NCI-H187 (cell line): ENCODE results near the gene EXOSC5.
A peak's percentile ranks its signal among the peaks of the same experiment; 100 is the strongest.
"Not testable (repeated sequence)": the region's sequence is repeated elsewhere in the genome, so short reads cannot be mapped to it uniquely, and the experiment has no call there.

Experiments used
- DNase-seq, 2 experiments: peaks; one replicate each; lab custom pipeline; 2025; lab: John Stamatoyannopoulos, UW

EXOSC5 gene

DNA sequence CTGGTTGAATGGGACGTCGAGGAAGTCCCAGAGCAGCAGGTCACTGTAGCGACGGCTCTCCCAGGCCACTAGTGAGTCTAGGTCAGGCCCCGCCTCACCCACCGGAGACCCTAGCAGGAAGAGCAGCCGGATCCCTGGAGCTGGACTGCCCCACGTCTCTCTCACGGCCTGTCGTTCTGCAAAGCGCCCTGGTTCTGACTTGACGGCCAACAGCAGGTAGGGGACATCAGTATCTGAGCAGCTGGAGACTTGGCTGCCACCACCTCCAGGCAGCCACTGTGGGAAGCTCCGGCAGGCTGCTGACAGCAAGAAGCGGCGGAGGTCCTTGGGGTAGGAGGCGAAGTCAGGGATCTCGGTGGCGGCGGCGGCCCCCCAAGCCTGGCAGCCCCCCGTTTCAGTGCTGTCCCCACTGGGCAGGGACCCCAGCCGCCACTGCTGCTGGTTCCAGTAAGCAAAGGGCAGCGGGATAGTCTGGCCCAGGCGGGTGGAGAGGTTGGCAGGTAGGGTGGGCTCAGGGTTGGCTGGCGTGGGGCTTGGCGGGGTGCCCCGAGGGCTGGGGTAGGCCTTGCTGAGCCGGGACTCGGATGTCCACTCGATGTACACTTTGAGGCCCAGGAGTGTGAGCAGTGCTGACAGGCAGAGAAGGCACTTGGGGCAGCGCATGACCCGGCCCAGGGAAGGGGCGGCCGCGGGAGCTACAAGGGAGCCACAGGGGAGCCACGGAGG, 29.1 kb upstream of the EXOSC5 start:
- DNase-seq, result no peak

GRCh38 chr19:41425174-41426115, 28.3 kb upstream of the EXOSC5 start:
- DNase-seq, result no peak

DNA sequence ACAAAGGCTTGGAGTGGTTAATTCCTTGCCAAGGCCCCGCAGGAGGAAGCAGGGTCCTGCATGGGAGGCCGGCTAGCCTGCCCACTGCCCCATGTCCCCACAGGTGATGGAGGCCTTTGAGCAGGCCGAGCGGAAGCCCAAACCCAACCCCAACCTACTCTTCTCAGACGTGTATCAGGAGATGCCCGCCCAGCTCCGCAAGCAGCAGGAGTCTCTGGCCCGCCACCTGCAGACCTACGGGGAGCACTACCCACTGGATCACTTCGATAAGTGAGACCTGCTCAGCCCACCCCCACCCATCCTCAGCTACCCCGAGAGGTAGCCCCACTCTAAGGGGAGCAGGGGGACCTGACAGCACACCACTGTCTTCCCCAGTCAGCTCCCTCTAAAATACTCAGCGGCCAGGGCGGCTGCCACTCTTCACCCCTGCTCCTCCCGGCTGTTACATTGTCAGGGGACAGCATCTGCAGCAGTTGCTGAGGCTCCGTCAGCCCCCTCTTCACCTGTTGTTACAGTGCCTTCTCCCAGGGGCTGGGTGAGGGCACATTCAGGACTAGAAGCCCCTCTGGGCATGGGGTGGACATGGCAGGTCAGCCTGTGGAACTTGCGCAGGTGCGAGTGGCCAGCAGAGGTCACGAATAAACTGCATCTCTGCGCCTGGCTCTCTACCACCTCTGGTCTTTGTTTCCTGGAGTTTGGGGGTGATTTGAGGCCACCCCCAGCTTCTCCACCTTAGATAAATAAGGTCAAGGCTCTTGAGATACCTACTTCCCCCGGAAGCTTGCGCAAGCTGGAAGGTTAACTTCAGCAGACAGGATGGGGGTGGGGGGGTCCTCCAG, 27.4 kb upstream of the EXOSC5 start:
- no peak for DNase-seq

DNA sequence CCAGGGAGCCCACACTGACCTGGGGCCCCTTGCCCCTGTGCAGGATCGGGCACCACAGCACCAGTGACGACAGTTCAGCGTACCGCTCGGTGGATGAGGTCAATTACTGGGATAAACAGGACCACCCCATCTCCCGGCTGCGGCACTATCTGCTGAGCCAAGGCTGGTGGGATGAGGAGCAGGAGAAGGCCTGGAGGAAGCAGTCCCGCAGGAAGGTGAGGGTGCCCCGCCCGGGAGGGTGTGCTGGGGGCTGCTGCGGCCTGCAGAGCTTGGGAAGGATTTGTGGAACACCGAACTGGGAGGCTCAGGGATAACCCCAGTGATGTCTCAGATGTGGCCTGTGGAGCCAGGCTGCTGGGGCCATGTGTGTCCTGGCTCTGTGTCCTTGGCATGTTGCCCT, 25.8 kb upstream of the EXOSC5 start:
- DNase-seq, result no peak

GRCh38 chr19:41422456-41422855, 25.3 kb upstream of the EXOSC5 start:
- no peak for DNase-seq

- DNase-seq, result no peak
These were observed 24.8 kb upstream of the EXOSC5 start for GRCh38 chr19:41421973-41422372.

DNA sequence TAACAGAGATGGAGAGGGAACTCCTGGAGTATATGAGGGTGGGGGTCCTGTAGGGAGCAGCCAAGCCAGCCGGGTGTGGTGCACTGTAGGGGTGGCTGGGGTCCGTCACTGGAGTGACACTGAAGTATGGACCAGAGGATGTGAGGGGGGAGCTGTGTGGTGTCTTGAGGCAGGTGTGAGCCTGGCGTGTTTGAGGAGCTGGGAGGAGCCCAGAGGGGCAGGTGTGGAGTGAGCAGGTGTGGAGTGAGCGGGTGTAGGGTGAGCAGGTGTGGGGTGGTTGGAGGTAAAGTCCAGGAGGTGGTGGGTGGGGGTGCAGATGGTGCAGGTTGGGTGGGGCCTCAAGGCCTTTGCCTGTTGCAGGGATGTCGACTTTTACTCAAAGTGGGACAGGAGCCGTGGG, 24.2 kb upstream of the EXOSC5 start:
- DNase-seq, result peak; percentile 78 to 83

- DNase-seq, result no peak
These were observed 23.1 kb upstream of the EXOSC5 start for GRCh38 chr19:41420101-41420880.

DNA sequence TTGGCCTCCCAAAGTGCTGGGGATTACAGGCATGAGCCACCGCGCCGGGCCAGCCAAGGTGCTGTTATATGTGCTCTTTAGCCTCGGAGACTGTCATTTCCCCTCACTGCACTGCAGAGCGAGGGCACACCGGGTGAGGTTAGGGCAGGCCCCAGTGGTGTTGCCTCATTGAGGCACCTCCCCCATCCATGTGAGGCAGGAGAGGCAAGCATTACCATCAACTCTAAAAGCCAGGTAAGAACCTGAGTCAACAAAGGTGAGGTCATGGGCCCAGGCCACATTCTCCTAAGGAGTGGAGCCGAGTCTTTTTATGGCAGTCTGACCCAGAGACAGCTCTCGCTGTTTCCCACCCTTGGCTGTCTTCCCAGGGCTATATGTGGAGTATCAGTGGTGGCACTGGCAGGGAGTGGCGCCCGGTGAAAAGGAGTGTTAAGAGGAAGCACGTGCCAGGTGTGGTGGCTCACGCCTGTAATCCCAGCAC, 19.1 kb upstream of the EXOSC5 start:
- DNase-seq, result no peak

- DNase-seq, result peak; percentile 87 to 88
These were observed 18.0 kb upstream of the EXOSC5 start for GRCh38 chr19:41415154-41415571.

GRCh38 chr19:41414461-41414860, 17.3 kb upstream of the EXOSC5 start:
- DNase-seq, result no peak

- DNase-seq, result no peak
These were observed 16.8 kb upstream of the EXOSC5 start for GRCh38 chr19:41413947-41414346.

DNA sequence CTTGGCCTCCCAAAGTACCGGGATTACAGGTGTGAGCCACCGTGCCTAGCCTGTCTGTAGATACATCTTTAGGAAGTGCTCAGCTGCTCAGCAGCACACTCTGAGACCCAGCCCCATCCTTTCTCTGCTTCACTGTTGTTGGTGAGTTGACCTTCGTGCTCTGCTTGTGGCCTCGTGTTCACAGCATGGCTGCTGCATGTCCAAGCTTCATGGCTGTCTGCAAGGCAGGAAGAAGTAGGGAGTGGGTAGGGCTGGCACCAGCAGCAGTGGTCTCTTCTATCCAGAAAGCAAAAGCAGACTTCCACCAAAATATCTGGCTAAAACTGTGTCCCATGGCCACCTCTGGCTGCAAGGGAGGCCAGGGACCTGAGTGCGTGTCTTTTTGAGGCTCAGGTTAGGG, 15.8 kb upstream of the EXOSC5 start:
- no peak for DNase-seq

- no peak for DNase-seq
These were observed 14.8 kb upstream of the EXOSC5 start for GRCh38 chr19:41411968-41412265.

DNA sequence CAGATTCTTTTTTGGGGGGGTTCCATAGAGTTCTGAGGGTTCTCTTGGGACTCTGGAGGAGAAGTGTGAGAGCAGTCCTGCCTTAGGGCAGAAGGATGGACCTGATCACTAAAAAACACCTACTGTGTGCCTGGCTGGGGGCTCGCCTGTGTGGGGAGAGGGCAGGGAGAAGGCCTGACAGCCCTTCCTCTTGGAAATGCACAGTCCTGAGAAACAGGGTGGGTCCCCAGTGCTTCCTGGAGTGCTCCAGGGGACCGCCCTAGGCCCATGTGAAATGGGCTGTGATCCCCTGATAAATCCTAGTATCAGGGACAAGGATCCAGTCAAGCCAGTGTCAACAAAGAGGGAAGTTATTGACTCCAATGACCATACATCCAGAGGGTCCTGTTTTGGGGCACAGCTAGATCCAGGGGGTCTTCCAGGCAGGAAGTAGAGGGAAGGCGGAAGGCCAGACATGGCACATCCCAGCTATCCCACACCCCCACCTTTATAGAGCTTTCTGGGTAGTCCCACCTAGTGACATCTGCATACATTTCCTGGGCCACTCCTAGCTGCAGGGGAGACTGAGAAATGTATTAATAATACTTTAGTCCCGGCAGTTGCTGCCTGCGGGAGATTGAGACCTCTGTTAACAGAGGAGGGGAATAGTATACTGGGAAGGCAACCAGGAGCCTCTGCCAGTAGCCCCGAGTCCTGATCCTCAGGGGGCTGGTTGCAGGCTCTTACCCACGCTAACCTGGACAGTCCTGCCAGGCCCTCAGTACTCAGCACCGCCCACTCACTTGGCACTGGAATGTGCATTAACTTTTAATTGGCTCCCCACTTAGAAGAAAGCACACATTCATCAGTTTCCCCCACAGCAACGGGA, 14.2 kb upstream of the EXOSC5 start:
- DNase-seq, result no peak

- no peak for DNase-seq
These were observed 13.3 kb upstream of the EXOSC5 start for GRCh38 chr19:41410336-41411054.

DNA sequence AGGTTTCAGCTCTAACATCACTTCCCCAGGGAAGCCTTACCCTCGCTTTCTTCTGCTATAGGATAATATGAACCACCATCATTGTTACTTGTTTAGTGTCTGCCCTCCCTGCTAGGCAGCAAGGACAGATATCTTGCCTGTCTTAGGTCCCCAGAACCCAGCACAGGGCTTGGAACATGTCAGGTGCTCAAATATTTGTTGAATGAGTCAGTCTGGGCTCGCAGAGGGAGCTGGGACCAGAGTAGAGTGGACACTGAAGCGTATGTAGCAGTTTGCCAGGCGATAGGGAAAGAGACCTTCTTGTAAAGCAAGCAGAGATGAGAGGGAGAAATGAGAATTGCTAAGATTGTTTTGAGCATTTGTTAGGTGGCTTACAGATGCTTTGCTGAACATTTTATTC, 12.1 kb upstream of the EXOSC5 start:
- no peak for DNase-seq

DNA sequence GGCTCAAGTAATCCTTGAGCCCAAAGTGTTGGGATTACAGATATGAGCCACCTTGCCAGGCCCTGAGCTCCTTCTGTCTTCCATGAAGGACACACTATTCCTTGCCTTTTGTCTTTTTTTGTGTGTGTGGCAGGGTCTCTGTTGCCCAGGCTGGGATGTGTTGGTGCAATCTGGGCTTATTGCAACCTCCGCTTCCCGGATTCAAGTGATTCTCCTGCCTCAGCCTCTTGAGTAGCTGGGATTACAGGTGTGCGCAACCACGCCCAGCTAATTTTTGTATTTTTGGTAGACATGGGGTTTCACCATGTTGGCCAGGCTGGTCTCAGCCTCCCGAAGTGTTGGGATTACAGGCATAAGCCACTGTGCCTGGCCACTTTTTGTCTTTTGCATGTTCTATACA, 11.7 kb upstream of the EXOSC5 start:
- DNase-seq, result not testable (repeated sequence)

DNA sequence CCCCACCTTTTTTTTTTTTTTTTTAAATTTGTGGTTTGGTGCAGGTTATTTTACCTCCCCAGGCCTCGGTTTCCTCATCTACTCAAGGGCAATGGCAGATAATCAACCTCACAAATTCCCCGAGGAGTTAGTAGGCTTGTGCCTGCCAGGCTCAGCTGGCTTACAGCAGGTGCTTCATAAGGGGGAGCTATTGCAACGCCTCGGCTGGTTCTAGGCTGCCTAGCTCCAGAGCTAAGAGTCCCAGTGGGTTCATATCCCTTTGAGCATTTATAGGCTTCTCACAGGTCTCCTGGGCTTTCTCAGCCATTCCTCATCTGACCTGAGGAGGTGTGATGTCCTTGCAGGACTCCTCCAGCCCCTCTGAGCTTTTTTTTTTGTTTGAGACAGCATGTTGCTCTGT, 11.1 kb upstream of the EXOSC5 start:
- no peak for DNase-seq

GRCh38 chr19:41407271-41407670, 10.1 kb upstream of the EXOSC5 start:
- peak in 1 of 2 experiments; percentile 28 for DNase-seq
